ENCODE data around the gene CCSER1. TPM values are rescaled to one million over a fixed set of nuclear protein-coding genes. Genes with fewer than 3 reads are reported as not detected.

Gene CCSER1
- polyA plus RNA-seq, 3 donors = 0.09 to 0.75 (median 0.13) TPM

- Histone ChIP-seq H3K4me2 (replicated peaks; ENCODE audit: extremely low read depth, low read length, poor library complexity, severe bottlenecking) (no peak overlapping the region), H3K36me3 (replicated peaks in 1 of 2; ENCODE audit: control insufficient read depth in 1 of 2, insufficient read depth in 2 of 2, low read length in 2 of 2) (no peaks in the 10 kb centered on the region), H3K27me3 (ENCODE audit: control insufficient read depth in 2 of 2, insufficient read depth in 2 of 2, low read length in 2 of 2) (no peaks in the 10 kb centered on the region), H3K79me2 (ENCODE audit: insufficient read depth, low read length) (no peaks in the 10 kb centered on the region), H3K9me3 (replicated peaks in 1 of 2; ENCODE audit: control insufficient read depth in 1 of 2, insufficient read depth in 1 of 2, low read length in 2 of 2) (no peaks in the 10 kb centered on the region), H2AFZ (ENCODE audit: insufficient read depth, low read depth, low read length, poor library complexity, severe bottlenecking) (no peak overlapping the region), H3K27ac (ENCODE audit: low read depth in 1 of 2, low read length in 2 of 2) (no peak overlapping the region), H4K20me1 (ENCODE audit: insufficient read depth, low read length) (no peaks in the 10 kb centered on the region), H3K4me3 (replicated peaks in 1 of 3; ENCODE audit: low read depth in 2 of 3, low read length in 3 of 3) (no peak overlapping the region), H3K9ac (ENCODE audit: insufficient read depth, low read length, poor library complexity, severe bottlenecking) (no peak overlapping the region), H3K4me1 (ENCODE audit: control insufficient read depth in 1 of 2, insufficient read depth in 2 of 2, low read length in 2 of 2) (peaks cover 0 to 2% of the 10 kb centered on the region in 2 donors)
- Mint-ChIP-seq H3K27me3 (ENCODE audit: low read depth in 3 of 3) (no peaks in the 10 kb centered on the region), H3K4me3 (no peak overlapping the region), H3K27ac (peak overlapping the region in 1 of 7 donors; percentile 48), H3K36me3 (no peaks in the 10 kb centered on the region), H3K9me3 (peaks cover 0 to 3% (median 0%) of the 10 kb centered on the region in 7 donors), H3K4me1 (peaks cover 9% of the 10 kb centered on the region)
- intact Hi-C loops (cut with micrococcal nuclease) = no loop called here
- no peak for DNase-seq
- 100% methylated on average over 1 of the region's 3 CpGs for WGBS (ENCODE audit: insufficient coverage)
- no peak for TF ChIP-seq CTCF (IDR thresholded peaks at IDR 0.05)
Measured at GRCh38 chr4:90103991-90104390, 23.2 kb upstream of the CCSER1 start.

- Histone ChIP-seq H3K36me3 (replicated peaks in 1 of 2; ENCODE audit: control insufficient read depth in 1 of 2, insufficient read depth in 2 of 2, low read length in 2 of 2) (no peaks in the 10 kb centered on the region), H3K4me2 (replicated peaks; ENCODE audit: extremely low read depth, low read length, poor library complexity, severe bottlenecking) (no peak overlapping the region), H3K4me3 (replicated peaks in 1 of 3; ENCODE audit: low read depth in 2 of 3, low read length in 3 of 3) (no peak overlapping the region), H3K9me3 (replicated peaks in 1 of 2; ENCODE audit: control insufficient read depth in 1 of 2, insufficient read depth in 1 of 2, low read length in 2 of 2) (no peaks in the 10 kb centered on the region), H3K4me1 (ENCODE audit: control insufficient read depth in 1 of 2, insufficient read depth in 2 of 2, low read length in 2 of 2) (no peaks in the 10 kb centered on the region), H2AFZ (ENCODE audit: insufficient read depth, low read depth, low read length, poor library complexity, severe bottlenecking) (no peak overlapping the region), H3K79me2 (ENCODE audit: insufficient read depth, low read length) (no peaks in the 10 kb centered on the region), H3K9ac (ENCODE audit: insufficient read depth, low read length, poor library complexity, severe bottlenecking) (no peak overlapping the region), H3K27me3 (ENCODE audit: control insufficient read depth in 2 of 2, insufficient read depth in 2 of 2, low read length in 2 of 2) (no peaks in the 10 kb centered on the region), H4K20me1 (ENCODE audit: insufficient read depth, low read length) (no peaks in the 10 kb centered on the region), H3K27ac (ENCODE audit: low read depth in 1 of 2, low read length in 2 of 2) (no peak overlapping the region)
- Mint-ChIP-seq H3K9me3 (no peaks in the 10 kb centered on the region), H3K4me3 (no peak overlapping the region), H3K4me1 (no peaks in the 10 kb centered on the region), H3K27ac (no peak overlapping the region), H3K27me3 (ENCODE audit: low read depth in 3 of 3) (no peaks in the 10 kb centered on the region), H3K36me3 (no peaks in the 10 kb centered on the region)
- no CpG with 5 or more reads among the region's 2 CpGs for WGBS (ENCODE audit: insufficient coverage)
- no peak for DNase-seq
- no peak for TF ChIP-seq CTCF (IDR thresholded peaks at IDR 0.05)
- intact Hi-C loops (cut with micrococcal nuclease) = no loop called here
Measured at GRCh38 chr4:90105274-90105673, 21.9 kb upstream of the CCSER1 start.

All from CD14-positive monocyte (primary cell).